GM19099 (cell line): ENCODE measurements around the gene RIT2.

Source experiments
- POLR2A ChIP-seq: IDR thresholded peaks from 3 replicates; pipeline ENCODE4 v1.6.1; 2011; ENCODE audit warnings: low read depth; ENCODE audit not compliant: insufficient read length; ENCODE audit errors: extremely low read depth

The RIT2 gene

DNA sequence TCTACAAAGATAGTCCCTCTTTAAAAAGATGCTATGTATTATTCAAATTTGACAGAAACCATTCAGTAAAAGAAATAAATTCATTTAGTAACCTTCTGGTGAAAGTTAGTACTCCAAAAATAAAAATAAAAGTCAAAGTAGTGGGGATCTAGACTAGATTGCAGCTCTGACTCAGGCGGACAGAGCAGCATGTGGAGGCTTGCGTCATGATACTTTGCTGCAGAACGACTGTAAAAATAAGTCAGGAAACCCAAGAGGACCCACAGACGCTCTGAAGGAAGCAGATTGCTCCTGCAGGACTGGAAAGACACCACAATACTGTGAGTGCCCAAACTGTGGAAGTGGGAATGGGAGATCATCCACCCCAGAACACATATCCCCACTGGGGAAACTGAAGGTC is 301.9 kb downstream of the RIT2 start:
- no peak for TF ChIP-seq POLR2A

DNA sequence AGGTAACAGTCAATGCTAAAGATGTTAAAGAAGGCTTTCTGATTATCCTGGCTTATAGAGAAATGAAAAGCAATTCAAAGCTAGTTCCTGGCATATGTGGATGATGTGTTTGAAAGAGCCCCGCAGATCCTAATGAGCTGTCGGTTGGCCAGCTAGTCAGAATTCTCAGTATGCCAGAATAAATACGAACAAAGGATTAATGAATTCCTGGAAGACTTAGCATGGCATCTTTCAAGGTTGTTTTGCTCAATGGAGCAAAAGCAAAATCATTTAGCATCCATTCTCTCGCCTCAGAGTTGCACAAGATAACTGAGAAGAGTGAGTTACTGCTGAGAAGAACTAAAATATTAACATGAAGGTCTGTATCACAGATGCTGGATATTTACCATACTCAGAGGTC is 307.6 kb downstream of the RIT2 start:
- no peak for TF ChIP-seq POLR2A

DNA sequence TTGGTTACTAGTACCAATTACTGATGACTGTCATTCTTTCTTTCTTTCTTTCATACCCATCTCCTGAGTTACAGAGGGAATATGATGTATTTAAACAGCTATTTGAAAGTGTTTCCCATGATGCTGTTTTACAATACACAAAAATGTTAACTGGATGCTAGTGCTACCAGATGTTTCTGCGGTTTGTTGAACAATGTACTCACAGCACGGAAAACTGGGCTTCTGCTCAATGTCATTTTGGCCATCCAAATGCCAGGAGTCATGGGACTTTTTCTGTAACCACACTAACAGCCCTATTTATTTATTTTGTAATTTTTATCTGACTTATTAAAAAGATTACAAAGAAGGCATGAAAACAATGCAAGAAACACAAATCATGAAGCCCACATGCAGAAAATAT is 313.8 kb downstream of the RIT2 start:
- no peak for TF ChIP-seq POLR2A

DNA sequence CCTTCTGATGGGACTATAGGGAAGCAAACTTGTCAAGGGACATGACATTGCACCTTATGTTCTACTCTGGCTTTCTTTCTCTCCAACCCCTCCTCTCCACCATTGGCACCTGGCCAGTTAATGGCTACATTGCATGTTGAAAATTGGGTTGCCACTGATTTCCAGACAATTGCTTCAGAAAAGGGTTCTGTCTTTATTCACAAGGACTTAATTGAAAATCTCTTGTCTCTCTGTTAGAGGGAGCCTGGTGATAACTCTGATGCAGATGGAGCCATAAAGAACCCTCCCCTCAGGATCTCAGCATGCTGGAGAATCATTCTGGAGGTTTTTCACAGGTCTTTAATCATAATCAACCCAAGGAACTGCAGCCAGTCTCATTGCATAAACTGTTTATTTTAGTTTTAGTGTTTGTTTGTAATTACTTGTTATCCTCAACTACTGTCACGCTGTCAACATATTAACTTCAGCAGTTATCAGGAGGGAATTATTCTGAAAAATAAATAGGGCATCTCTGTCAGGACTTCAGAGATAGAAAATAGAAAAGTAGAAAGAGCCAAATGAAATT is 316.8 kb downstream of the RIT2 start:
- no peak for TF ChIP-seq POLR2A

DNA sequence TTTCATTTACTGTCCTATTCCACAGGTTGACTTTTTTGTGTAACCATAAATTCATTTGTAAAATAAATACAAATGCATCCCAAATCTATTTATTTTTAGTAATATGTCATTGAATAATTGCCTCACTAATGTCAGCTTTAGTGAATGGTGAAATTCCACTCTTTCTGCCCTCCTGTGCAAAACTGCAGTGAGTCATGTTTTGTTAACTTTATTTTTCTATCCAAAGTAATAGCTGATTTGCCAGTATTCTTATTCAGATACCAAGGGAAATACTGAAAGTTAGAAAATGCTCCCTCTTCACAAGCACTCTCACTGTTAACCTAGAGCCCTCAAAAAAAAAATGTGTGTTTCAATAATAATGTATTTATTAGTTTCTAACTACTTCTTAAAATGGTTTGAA is 322.8 kb downstream of the RIT2 start:
- no peak for TF ChIP-seq POLR2A

DNA sequence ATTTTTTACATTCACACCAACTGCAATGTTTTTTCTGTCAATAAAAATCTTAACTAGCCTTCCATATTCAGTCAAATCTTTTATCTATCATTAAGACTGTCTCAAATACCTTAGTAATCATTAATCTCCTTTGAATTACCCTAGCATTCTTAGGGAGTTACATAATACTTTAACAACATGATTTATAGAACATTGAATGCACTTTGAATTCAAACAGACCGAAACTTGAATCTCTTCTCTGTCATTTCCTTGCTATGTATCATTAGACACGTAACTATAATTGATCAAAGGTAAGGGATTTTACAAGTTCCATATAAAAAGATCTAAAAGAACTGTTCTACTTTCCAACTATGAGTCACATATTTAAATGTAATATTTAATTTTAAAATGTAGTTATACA is 330.9 kb downstream of the RIT2 start:
- no peak for TF ChIP-seq POLR2A

DNA sequence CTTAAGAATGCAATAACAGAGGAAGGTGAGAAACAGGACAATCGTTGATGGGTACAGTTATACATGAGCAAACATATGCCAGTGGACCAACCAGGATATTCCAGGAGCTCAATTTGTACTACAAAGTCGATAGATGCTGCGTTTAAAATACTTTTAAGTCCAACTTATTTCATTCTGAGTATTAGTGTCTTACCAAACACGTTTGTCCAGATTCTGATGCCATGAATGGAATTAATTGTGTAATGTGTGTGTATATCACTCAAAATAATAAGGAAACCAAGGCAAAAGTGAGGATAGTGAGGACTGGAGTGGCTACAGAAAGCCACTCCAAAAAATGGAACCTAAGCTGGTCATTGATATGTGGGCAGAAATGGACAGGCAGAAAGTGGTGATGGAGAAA is 332.6 kb downstream of the RIT2 start:
- TF ChIP-seq POLR2A: no peak

DNA sequence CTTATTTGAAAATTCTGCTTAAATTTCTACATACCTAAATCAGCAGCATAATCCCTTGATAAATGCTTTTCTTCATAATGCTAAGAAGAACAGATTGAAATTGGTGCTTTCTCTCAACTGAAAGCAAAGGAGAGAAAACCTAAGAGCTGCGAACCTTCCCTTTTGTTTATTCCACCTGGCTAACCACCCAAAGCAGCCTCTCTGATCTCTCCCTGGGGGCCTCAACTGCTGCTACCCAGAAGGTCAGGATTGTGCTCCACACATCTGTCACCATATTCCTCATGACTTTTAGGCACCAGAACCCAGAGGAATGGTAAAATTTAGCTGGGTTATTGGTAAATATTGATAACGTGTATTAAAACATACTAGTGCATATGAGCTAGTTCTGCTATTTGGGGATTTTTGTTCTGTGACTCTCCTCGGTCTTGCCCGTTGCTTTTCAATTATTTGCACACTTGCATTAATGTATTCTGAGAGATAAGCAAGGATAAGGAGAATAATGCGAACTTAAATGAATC is 334.1 kb downstream of the RIT2 start:
- TF ChIP-seq POLR2A: no peak

DNA sequence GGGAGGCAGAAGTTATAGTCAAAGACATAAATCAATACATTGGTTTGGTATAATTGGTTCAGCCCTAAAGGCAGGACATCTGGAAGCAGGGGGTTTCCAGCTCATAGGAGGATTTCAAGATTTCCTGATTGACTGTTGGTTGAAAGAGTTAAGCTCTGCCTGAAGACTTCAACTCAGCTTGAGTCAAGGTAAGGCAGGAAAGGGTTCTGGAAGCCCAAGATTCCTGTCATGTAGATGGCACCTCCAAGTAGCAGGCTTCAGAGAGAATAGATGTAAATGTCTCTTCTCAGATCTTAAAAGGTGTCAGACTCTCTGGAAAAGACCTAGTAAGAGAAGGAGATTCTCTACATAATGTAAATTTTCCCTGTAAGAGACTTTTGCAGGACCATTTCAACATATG is 335.3 kb downstream of the RIT2 start:
- TF ChIP-seq POLR2A: no peak

DNA sequence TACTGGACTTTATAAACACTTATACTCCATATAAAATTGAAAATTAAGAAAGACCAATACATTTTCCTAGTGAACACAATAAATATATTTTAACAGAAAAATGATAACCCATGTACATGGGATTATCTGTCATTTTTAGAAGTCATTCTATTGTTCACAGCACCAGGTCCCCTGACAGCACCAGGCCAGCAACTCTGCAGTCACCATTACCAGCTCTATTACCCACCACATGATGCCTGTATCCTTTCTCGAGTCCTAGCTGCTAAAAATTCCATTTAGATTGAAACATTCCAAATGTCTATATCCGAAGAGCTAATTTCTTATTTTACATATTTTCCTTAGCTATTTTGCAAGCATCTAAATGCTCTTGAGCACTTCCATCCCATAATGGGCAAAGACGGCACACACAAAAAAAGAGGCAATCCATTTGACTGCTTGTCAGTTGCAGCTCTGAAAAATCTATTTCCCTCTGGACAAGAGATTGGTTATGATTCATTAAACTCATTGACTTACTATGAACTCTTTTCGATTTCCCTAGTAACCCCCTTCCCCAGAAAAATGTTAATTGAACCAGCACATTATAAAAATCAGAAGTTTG is 336.9 kb downstream of the RIT2 start:
- TF ChIP-seq POLR2A: no peak

DNA sequence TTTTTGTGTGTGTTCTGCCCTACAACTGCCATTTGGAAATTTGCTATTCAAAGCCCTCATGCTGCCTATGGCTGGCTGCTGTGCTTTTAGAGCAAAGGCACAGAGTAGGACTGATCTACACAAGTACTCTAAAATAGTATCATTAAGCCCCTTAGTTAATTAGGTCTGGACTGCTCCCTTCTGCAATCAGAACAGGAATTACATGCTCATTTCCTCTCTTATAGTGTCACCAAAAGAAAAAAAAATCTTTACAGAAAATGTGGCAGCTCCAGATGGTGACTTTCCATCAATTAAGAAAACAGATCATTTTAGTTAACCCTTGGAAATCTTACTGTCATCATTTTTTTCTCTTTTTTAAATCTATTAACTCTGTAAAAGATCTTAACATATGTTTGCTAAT is 337.5 kb downstream of the RIT2 start:
- TF ChIP-seq POLR2A: no peak

DNA sequence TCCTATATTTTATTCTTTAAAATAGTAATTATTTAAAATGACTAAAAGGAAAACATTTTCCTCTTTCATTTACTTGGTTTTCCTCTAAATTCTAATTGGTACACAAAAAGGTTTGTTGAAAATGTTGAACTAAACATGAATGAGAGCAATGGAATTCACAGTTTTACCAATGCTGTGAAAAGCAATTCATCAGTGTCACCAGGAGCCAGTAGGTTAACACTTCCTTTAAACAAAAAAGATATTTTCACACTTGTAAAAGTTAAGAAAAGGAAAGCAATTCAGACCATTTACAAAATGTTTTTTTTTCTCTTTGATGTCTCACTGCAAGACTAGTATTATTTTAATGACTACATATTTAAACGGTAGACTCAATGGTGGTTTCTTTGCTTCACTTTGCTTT is 341.6 kb downstream of the RIT2 start:
- no peak for TF ChIP-seq POLR2A

DNA sequence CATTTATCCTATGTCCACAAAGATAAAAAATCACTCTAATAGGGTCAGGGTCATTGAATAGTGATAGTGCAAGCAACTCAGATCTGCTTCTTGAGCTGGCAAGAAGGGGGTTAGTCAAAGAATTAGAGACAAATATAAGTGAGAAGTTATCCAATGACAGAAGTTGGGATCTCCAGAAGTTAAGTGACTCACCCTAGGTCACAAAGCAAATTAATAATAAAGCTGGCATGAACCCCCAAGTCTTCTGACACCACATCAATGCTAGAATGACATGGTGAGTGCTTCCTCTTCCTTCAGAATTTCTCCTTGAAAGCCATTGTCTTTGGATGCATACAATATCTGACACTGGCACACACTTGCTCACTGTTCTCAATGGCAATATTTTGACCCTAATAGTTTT is 343.5 kb downstream of the RIT2 start:
- no peak for TF ChIP-seq POLR2A

DNA sequence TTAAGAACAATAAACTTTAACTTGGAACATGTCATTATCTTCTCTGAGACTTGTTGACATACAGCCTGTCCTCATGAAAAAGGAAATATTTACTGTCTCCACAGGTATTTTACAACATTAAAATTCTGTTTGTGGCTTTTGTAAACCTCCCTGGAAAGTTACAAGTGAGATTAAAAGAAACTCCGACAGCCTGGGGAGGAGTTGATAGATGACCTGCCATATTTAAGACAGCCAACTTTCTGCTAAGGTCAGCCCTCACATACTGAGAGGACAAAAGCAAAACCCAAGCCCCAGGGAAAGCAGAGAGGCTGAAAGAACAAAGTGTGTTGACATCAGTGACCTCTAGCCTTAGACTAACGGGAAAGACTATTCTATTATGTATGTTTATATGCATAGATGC is 350.2 kb downstream of the RIT2 start:
- no peak for TF ChIP-seq POLR2A

DNA sequence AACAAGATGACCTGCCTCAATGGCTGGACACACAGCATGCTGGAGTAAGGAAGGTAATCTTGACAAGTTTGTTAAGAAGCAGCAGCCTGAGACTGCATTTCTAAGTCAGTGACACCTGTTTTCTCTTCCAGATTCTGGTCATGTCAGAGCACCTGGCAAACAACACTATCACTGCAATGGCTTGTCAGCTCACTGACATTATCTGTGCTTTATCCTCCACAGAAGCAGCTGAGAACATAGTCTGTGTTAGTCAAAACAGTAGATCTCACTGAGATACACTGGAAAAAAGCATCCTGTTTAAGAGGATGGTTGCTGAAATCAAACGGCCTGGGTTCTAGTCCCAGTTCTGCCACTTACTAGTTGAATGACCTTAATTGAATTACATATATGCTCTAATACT is 355.2 kb downstream of the RIT2 start:
- no peak for TF ChIP-seq POLR2A

DNA sequence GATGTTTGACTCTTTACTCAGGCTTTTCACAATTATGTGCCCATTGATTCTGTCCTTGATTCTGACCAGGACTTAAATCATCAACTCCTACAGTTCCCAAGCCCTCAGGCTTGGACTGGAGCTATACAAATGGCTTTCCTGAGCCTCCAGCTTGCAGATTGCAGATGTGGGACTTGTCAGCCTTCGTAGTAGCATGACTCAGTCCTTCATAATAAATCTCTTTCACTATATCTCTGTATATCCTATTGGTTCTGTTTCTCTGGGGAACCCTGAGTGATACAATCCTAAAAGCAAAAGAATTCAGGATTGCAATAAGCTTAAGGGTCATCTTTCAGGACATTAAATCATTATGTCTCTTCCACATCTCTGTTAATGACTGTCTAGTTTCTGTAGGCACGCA is 356.6 kb downstream of the RIT2 start:
- TF ChIP-seq POLR2A: no peak

DNA sequence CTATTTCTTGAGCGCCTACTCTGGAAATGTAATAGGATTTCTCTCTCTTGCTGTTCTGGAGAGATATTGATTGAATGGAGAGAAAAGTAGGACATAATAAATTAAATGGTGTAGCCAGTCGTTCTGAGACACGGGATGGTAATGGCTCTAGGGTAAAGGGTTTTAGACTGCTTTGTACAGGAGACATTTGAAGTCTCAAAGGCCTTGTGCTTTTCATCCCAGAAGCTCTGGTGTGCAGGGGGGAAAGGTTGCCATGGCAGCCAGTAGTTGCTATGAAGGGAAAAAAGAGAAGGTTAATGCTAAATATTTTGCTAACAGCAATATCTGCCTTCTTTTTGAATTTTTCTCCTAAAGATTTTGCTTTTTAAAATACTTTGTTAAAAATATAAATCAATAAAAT is 359.3 kb downstream of the RIT2 start:
- no peak for TF ChIP-seq POLR2A
